Airway epithelial cell (primary cell): ENCODE results near the gene RFX5. TPM values are rescaled to one million over a fixed set of nuclear protein-coding genes. Genes with fewer than 3 reads are reported as not detected.

Source experiments
- total RNA-seq: library from RNA; depleted of rRNA; stranded (reverse); fragments of >200 nt; gene quantifications from 2 replicates; pipeline ENCODE4 v1.2.3, GENCODE V29; 2015

RFX5 gene
- total RNA-seq, result 34.1 and 40.9 TPM in 2 replicates

DNA sequence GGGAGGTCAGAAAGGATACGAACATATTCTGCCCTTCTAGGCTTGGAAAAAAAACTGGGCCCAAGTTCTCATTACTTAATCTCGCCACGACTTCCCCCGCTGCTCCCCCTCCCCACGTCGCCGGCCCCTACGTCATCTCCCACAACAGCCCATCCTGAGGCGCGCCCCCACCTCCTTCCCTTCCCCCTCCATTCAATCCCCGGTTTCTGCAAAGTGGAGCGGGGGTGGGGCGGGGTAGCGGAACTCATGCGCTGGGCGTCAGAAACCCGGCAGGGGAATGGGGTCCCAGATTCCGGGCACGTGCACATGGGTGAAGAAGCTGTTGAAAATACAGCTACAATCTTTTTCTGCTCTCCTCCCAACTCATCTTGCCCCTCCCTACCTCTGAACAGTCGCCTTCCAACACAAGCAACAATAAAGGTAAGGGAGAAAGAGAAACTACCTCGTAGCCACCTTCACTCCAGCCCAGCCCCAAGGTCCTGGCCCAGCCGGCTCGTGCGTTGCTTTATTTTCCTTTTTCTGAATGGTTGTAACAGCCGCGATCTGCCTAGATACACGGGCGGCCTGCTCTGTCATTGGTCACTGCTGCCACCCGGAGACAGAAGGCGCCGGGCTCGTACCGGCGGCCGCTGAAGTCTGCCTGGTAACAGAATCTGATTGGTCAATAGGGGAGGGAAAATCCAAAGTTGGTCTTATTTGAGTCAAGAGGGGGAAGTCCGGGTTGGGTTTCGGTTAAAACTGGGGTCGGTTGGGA is at the start of gene RFX5:
Gene RFX5 (minus strand): TSS at position 484 of the 754 bp plus-strand sequence. CDS start 932 bp downstream, outside the sequence.

DNA sequence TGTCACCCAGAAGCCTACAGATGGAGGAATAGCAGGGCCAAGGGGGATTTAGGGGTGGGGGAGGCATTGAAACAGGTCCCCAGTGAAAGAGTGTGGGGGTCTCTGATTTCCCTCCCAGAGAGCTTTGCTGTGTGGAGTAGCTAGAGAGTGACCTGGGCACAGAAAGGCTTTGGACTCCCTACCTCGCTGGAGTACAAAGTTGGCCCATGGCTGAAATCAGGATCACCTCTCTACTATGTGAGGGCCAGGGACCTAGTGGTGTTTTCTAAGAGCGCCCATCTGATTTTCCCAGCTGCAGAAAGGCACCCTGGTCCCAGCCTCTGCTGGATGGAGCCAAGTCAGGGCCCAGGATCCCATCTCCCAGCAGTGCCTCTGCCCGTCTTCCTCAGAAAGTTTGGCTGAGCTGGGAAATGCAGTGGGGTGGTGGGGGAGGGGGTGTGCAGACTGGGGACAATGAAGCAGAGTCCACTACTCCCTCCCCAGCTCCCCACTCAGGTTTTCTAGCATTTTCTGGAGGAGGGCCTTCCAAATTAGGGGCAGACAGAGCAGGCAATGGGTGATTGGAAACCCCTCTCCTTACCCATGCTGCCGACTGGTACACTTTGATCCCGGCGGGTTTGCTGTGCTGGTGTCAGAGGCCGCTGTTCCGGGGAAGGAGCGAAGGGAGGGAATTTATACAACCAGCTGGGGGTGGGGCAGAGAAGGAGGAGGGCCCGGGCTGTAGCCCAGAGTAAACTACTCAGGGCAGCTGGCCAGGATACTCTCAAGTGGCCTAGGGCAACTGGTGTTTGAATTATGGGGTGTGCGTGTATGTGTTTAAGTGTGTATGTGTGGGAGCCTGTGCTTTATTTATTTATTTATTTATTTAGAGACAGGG is 25.2 kb upstream of the RFX5 start, which contains the start of gene SELENBP1:
Gene SELENBP1 (minus strand): TSS at position 648 of the 877 bp plus-strand sequence. CDS start 64 bp downstream, at position 584.

DNA sequence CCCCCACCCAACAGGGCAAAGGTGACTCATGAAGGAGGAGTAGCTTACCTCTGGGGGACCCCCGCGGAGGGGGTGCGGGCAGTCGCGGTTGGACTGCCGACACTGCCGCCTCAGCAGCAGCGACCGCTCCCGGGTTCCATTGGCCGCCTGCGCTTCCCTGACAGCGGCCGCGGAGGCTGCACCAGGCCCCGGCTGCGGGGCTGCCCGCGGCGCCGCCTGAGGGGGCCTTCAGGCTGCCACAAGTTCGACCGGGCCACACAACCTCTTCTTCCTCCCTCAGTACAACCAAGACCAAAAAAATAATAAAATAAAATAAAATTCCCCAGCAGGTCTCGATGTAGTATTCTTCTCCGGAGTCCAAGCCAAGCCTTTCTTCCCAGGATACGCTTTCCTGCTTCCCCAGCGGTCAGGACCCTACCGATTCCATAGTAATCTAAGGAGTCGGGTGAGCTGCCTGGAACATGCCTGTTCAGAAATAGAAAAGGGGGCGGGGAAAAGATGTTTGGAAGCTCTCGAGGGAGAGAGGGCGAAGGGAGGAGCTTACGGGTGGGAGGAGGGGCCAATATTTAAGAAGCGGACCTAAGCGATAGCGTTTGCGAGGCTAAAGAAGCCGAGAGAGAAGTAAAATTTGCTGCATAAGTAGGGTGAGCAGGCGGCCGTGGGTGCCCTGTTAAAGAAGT is 19.7 kb downstream of the RFX5 start, which contains the start of gene PI4KB:
Gene PI4KB (minus strand): TSS at position 194 of the 680 bp plus-strand sequence. CDS start 10,935 bp downstream, outside the sequence.

Other genes starting within 250 kb of the RFX5 start
- gene SEMA6C, start 200.6 kb downstream of the RFX5 start, total RNA-seq, result 0.46 and 1.2 TPM in 2 replicates
- gene TNFAIP8L2, start 190.6 kb downstream of the RFX5 start, total RNA-seq, result not detected in 2 replicates
- gene LYSMD1, start 181.3 kb downstream of the RFX5 start, total RNA-seq, result 7.2 and 9.7 TPM in 2 replicates
- gene SCNM1, start 181.1 kb downstream of the RFX5 start, total RNA-seq, result 24.1 and 26.5 TPM in 2 replicates
- gene TMOD4, start 171.3 kb downstream of the RFX5 start, total RNA-seq, result not detected in 2 replicates
- gene VPS72, start 157.1 kb downstream of the RFX5 start, total RNA-seq, result 40.7 and 59.0 TPM in 2 replicates
- 35.0 and 55.4 TPM in 2 replicates for gene PIP5K1A, start 148.7 kb downstream of the RFX5 start, total RNA-seq
- gene PSMD4, start 92.5 kb downstream of the RFX5 start, total RNA-seq, result 149 and 155 TPM in 2 replicates
- gene ZNF687, start 65.0 kb downstream of the RFX5 start, total RNA-seq, result 19.5 and 20.5 TPM in 2 replicates
- gene PI4KB, start 19.8 kb downstream of the RFX5 start, total RNA-seq, result 31.4 and 43.4 TPM in 2 replicates
- gene SELENBP1, start 25.5 kb upstream of the RFX5 start, total RNA-seq, result 7.7 and 8.6 TPM in 2 replicates
- gene PSMB4, start 52.3 kb upstream of the RFX5 start, total RNA-seq, result 327 and 332 TPM in 2 replicates
- 11.3 and 14.7 TPM in 2 replicates for gene POGZ, start 112.2 kb upstream of the RFX5 start, total RNA-seq
- 5.8 and 10.7 TPM in 2 replicates for gene CGN, start 164.1 kb upstream of the RFX5 start, total RNA-seq
- gene TUFT1, start 193.1 kb upstream of the RFX5 start, total RNA-seq, result 21.4 and 25.4 TPM in 2 replicates